Fibroblast of skin of left biceps (primary cell): Measurements from ENCODE around the gene UVRAG.
A peak's percentile ranks its signal among the peaks of the same experiment; 100 is the strongest.

ENCODE experiments used
- DNase-seq, 2 experiments: peaks; one replicate each; pipeline ENCODE4 v3.0.0-alpha.2; 2013; ENCODE audit warnings: low read depth in 2 of 2

Gene UVRAG

GRCh38 chr11:76104285-76104684, 289.3 kb downstream of the UVRAG start:
- DNase-seq, result no peak

GRCh38 chr11:76105637-76106036, 290.6 kb downstream of the UVRAG start:
- DNase-seq, result no peak

GRCh38 chr11:76107971-76108370, 293.0 kb downstream of the UVRAG start:
- peak; percentile 54 for DNase-seq

DNA sequence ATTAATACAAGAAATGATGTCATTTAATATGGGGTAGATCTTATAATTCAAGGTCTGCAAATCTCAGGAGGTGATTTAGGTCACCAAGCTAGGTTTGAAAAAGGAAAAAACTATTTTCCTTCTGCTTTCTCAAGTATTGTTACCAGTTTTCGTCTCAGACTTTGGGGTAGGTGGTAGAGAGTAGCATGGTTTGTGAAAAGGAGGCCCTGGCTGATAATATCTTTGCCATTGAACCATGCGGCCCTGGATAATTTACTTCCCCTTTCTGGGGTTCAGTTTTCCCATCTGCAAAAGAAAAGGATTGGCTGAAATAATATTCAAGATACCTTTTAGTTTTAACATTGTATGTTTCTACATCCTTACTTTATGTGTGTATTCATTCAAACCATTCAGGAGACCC, 299.2 kb downstream of the UVRAG start:
- DNase-seq, result no peak

GRCh38 chr11:76115555-76115954, 300.5 kb downstream of the UVRAG start:
- DNase-seq, result no peak

DNA sequence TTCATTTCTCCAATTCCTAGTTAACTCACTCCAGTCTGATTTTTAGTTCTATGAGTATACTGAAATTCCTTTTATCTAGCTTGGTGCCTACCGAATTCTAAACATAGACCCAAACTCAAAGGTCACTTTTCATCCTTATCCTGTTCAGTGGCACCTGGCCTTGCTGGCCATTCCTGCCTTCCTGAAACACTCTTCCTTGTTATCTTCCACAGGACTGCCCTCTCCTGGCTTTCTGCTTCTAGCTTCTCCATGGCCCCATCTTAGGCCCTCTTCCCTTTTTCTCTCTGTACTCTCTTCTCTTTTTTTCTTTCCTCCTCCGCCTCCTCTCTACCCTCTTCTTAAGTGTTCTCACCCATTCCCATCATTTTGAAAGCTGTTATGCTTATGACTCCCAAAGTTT, 304.0 kb downstream of the UVRAG start:
- no peak for DNase-seq

DNA sequence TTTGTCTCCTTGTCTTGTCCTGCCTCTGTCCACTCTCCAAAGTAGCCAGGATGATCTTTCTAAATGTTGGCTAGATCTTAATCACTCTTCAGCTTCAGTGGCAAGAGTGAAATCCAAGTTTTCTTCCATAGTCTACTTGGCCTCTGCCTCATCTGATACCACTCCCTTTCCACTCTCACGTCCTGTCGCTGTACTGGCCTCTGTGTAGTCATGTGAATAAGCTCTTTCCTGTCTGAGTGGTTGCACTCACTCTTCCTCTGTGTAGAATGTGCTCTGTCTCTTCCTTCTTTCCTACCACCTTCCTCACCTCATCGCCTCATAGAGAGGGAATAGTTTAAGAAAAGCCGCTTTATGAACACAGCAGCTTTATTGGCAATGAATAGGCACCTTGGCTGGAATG, 304.8 kb downstream of the UVRAG start:
- DNase-seq, result no peak

DNA sequence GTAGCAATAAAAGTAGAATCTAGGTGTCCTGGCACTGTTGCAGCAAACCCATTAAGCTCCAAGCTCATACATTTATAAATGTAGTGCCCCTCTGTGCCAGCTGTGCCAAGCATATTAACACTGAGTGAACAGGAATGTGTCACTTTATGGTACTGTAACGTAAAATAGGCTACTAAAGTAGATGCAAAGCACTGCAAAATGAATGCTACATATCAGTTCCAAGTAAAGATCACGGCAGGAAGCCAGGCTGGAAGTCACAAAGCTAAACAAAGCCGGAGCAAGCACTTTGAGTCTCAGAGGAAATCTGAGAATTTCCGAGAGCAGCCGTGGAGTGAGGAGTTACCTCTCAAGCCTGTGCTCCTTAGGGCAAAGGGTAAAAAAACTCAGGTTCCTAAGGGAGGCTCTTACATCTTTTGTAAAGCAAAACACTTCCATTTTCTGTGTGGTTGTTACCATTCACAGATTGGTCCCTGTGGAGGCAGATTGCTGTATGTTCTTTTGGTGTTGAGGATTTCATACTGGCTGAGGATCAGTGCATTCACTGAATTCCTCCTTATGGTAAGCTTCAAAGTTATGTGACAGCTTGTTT, 305.6 kb downstream of the UVRAG start:
- DNase-seq, result no peak

- DNase-seq, result no peak
These were observed 308.2 kb downstream of the UVRAG start for GRCh38 chr11:76123248-76123647.

DNA sequence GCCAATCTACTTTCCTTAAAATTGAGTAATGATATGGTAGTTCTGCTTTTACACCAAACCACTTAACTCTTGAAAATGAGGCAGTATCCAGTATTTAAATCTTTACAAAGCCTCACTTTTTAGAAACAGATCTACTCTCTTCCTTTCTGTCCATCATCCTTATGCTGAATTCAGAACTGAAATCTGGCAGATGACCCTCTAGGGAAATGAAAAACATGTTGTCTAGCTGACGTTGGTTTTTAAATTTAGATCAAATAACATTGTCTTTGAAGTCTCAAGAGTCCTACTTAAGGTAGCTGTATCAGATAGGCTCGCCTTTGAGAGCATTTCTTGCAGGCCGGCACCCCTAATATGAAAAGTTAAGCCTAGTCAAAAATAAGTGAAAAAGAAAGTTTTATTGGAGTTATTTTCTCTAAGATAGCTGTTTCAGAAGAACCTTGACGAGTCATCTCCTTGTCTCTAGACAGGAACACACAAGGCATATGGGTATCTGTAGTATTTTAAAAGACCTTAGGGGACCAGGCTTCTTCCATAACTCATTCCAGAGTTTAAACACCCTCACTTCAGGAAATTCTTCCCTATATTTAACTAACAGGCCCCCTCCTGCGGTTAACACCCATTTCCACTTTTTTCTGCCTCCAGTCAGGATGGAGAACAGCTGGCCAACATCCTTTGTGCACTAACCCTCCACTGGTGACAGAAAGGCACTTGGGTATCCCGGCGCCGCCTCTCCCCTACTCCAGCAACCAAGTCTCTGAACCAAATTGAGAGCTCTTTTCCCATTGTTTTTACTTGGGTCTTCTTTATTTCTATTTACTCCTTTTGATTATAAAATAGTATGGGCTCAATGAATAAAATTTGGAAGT, 310.1 kb downstream of the UVRAG start:
- no peak for DNase-seq

- DNase-seq, result no peak
These were observed 314.7 kb downstream of the UVRAG start for GRCh38 chr11:76129729-76130128.

DNA sequence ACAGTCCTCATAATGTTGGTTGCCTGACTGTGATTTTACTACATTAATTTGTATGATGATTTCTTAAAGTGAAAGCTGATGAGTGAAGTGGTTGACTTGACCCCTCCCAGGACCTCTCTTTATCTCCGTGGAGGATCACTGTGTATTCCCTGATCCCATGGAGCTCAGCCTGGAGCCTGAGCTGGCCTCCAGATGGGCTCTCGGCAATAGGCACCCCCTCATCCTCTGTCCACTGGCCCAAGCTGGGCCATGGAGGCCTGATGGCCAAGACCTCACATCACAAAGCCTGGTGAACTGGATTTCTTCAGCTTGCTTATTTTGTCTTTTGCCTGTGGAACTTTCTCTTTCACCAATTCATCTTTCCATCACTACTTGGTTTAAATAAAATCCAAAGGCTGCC, 316.1 kb downstream of the UVRAG start:
- no peak for DNase-seq

- no peak for DNase-seq
These were observed 316.9 kb downstream of the UVRAG start for GRCh38 chr11:76131671-76132631.

GRCh38 chr11:76134239-76134638, 319.2 kb downstream of the UVRAG start:
- no peak for DNase-seq

DNA sequence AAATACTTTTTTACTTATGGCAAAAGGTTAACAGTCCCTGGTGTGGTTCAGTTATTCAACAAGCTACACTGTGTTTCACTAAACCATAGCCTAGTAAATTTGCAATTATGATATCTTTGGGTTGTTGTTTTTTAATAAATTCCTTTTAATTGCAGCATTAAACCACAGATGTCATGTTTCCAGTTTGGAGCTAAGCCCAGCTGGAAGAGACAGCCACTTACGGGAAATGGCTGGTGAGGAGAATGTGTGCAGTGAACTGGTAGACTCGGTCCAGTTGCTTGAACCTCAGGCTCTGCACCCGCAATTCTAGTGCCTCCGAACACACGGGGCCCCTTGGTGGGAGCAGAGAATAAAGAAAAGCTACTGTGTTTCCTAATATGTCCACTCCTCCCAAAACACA, 320.5 kb downstream of the UVRAG start:
- DNase-seq, result no peak

GRCh38 chr11:76139314-76139713, 324.3 kb downstream of the UVRAG start:
- DNase-seq, result no peak

DNA sequence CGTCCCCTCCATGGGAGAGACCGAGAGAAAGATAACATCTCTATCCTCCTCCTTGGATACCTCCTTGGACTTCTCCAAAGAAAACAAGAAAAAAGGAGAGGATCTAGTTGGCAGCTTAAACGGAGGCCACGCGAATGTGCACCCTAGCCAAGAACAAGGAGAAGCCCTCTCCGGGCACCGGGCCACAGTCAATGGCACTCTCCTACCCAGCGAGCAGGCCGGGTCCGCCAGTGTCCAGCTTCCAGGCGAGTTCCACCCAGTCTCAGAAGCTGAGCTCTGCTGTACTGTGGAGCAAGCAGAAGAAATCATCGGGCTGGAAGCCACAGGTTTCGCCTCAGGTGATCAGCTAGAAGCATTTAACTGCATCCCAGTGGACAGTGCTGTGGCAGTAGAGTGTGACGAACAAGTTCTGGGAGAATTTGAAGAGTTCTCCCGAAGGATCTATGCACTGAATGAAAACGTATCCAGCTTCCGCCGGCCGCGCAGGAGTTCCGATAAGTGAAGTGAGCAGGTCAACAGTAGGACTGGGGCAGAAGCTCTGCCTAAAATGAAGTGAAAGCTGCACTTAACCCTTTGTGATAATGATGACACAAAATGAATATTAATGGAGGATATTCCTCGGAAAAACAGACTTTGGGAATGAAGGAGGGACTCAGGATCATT, 326.0 kb downstream of the UVRAG start:
- no peak for DNase-seq

DNA sequence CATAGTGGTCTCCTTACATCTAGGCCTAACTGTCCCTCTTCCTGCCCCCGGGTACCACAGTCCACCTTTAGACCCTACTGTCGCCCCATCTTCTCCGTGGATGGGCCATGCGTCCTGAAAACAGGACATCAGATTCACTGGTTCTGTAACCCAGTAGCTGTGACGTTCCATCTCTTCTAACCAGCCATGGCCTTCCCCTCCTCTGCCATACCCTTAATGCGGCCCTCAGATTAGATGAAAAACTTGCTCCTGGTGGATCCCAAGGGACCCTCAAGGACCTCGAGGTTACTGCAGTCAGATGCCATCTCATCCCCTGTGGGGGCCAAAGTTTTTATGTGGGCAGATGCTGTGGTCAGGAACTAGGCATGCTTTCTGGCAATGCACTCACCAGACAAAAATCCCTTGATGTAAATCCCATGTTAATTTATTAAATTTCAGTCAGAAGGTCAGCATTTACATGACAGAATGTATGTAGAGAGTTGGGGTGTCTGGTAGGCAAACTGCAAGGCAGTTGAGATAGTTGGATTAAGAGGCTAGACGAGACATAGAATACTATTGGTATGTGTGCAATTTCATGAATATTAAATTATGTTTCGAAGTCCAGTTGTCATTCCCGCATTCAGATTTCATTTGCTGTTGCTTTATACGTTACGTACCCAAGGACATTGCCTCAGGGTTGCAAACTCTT, 327.0 kb downstream of the UVRAG start:
- DNase-seq, result no peak

DNA sequence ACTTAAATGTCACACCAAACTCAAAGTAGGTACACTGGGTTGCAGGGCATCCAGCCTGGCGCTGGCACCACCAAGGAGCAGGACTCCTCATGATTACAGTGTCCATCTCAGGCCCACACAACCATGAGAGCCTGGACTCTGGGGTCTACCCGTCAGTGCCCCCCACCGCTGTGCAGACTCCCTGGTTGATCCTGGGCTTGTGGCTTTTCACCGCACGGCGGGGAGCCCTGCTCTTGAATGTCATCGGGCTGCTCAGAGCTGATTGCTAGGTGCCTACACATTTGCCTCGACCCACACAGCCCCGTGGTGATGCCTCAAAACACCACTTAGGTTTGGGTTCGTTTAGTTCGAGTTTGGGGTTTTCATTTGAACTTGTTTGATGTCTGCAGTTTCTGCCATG, 328.3 kb downstream of the UVRAG start:
- DNase-seq, result no peak

DNA sequence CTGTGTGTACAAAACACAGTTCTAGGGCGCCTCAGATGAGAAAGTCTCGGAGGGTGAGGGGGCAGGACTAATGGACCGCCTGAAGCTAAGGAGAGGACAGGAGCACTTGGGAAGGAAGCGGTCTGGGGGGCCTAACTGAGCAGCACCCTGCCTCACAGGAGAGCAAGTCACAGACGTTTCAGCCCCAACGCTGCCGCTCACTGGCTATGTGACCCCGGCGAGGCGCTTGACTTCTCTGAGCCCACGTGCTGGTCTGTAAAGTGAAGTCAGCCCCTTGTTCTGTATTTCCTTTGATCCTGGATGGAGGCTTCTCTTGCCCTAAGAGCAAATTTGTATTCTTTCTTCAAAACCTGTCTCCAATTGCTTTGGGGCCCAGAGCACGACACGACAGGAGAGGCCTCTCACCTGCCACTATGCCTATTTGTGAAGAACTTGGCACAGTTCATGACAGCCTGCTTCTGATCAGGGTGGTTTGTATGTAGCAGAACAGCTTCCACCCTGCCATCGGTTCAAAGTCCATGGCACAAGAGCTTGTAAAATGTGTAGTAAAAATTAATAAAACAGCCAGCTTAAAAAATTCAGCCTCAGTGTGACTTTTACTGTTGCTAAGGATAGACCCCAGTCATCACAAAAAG, 332.2 kb downstream of the UVRAG start:
- DNase-seq, result no peak

DNA sequence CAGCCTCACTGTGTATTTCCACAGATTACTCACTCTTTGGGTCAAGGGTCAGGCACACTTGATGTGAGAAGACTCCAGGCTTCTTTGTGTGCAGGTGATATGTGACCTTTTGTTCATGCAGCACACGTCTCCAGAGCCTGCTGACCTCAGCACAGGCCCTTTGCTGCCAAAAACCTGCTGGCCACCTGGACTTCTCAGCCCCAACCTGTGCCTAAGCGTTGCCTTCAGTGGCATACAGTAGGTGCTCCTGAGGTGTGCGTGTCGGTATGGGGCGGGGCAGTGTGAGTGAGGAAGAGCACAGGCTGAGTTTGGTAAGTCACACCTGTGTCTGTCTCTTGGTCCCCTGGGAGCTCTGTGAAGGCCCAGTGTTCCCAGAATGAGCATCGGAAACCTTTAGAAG, 333.2 kb downstream of the UVRAG start:
- DNase-seq, result no peak
